ENCODE measurements around the gene RASD1. TPM values are rescaled to one million over a fixed set of nuclear protein-coding genes. Genes with fewer than 3 reads are reported as not detected.

RASD1 gene
- total and polyA plus RNA-seq, 2 of the 4 experiments (the other 2 are of a cell fraction), result 0.54 to 1.8 TPM

Small RNA genes lying within 50 kb of the gene (microRNA-seq; reads per million reads assigned to microRNA genes)
- not detected for gene RF00019 (ENCODE audit: insufficient read depth, insufficient read length)

Small RNA genes lying within 50 kb of the gene (small RNA-seq; reads per million reads assigned to genes)
- 0 reads per million in 5 experiments for gene RF00019

Other genes with a start within 250 kb of the RASD1 start
- 130 and 144 TPM in 2 replicates for gene COPS3, start 215.1 kb downstream of the RASD1 start, total RNA-seq (2012; rRNA removed)
- 59.8 and 71.4 TPM in 2 replicates for gene COPS3, start 215.1 kb downstream of the RASD1 start, polyA plus RNA-seq (2012; rRNA removed)
- gene NT5M, start 193.0 kb downstream of the RASD1 start, total RNA-seq (2012; rRNA removed), result 0.18 and 0.28 TPM in 2 replicates
- 0.32 and 0.55 TPM in 2 replicates for gene NT5M, start 193.0 kb downstream of the RASD1 start, polyA plus RNA-seq (2012; rRNA removed)
- 6.1 and 8.9 TPM in 2 replicates for gene MED9, start 19.4 kb downstream of the RASD1 start, total RNA-seq (2012; rRNA removed)
- gene MED9, start 19.4 kb downstream of the RASD1 start, polyA plus RNA-seq (2012; rRNA removed), result 9.1 and 10.1 TPM in 2 replicates
- gene PEMT, start 95.3 kb upstream of the RASD1 start, total RNA-seq (2012; rRNA removed), result 23.3 and 25.0 TPM in 2 replicates
- 49.5 and 54.5 TPM in 2 replicates for gene PEMT, start 95.3 kb upstream of the RASD1 start, polyA plus RNA-seq (2012; rRNA removed)
- gene RAI1, start 185.1 kb upstream of the RASD1 start, total RNA-seq (2012; rRNA removed), result 1.8 and 1.9 TPM in 2 replicates
- 10.5 and 14.0 TPM in 2 replicates for gene RAI1, start 185.1 kb upstream of the RASD1 start, polyA plus RNA-seq (2012; rRNA removed)